ENCODE results near the gene ZNF823.

ZNF823 gene

DNA sequence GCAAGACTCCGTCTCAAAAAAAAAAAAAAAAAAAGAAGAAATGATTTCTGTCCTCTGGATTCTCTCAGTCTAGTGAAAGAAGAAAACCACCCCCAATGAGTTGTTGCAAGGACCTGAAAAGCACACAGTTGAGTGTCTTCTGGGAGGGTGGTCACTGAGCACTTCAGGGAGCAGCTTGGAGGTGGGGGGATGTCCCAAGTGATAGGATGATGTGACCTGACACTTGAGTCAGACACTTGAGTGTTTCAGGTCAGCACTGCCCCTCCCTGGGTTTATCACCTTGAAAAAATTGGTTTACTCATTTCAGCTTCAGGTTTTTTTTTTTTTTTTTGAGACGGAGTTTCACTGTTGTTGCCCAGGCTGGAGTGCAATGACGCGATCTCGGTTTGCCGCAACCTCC lies 63.2 kb downstream of the ZNF823 start:
- CTCF ChIA-PET: interaction anchor here (0.5 kb wide), 1 partner anchor 8 kb away, joined by 3 read pairs; no protein-coding TSS in a partner anchor
- TF ChIP-seq CTBP1 (IDR thresholded peaks at IDR 0.05; ENCODE audit: borderline replicate concordance) (no peak), SUZ12 (IDR thresholded peaks at IDR 0.05) (no peak)
- DNase-seq (ENCODE audit: extremely low spot score): no peak
- POLR2A ChIA-PET: no interaction called here

DNA sequence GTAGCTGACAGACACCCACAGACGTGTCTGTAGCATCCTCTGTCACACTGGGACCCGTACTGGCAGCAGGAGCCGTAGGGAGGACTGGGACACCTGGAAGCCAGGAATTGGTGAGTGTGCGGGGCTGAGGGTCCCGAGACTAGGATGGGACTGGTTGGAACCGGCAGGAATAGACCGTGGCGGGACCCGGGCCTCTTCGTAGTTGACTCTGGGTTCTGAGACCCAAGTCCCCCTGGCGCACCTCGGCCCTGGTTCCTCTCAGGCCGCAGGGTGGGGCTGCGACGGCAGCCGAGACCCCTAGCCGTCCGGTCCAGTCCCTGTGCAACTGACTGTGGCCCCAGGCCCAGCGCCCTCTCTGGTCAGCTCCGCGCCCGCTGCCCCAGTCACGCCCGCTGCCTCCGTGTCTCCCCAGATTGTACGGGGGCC lies 64.7 kb downstream of the ZNF823 start:
- no peak for DNase-seq (ENCODE audit: extremely low spot score)
- POLR2A ChIA-PET: no interaction called here
- TF ChIP-seq NFRKB (IDR thresholded peaks at IDR 0.05) (no peak), ARNT (IDR thresholded peaks at IDR 0.05) (no peak), L3MBTL2 (conservative IDR thresholded peaks at IDR 0.05) (no peak), CTBP1 (IDR thresholded peaks at IDR 0.05; ENCODE audit: borderline replicate concordance) (no peak), LEF1 (IDR thresholded peaks at IDR 0.05; ENCODE audit: borderline replicate concordance) (no peak), SUZ12 (IDR thresholded peaks at IDR 0.05) (no peak), SP1 (IDR thresholded peaks at IDR 0.05) (no peak), FOXK2 (IDR thresholded peaks at IDR 0.05) (no peak), HDGF (IDR thresholded peaks at IDR 0.05; ENCODE audit: borderline replicate concordance) (no peak), FOXA1 (IDR thresholded peaks at IDR 0.05) (no peak), ZNF384 (IDR thresholded peaks at IDR 0.05) (no peak), BHLHE40 (IDR thresholded peaks at IDR 0.05; ENCODE audit: borderline replicate concordance) (no peak), TARDBP (IDR thresholded peaks at IDR 0.05) (no peak), FOXM1 (IDR thresholded peaks at IDR 0.05; ENCODE audit: borderline replicate concordance) (no peak), ELF4 (IDR thresholded peaks at IDR 0.05) (no peak)
- TF ChIP-seq, protein P1, sequence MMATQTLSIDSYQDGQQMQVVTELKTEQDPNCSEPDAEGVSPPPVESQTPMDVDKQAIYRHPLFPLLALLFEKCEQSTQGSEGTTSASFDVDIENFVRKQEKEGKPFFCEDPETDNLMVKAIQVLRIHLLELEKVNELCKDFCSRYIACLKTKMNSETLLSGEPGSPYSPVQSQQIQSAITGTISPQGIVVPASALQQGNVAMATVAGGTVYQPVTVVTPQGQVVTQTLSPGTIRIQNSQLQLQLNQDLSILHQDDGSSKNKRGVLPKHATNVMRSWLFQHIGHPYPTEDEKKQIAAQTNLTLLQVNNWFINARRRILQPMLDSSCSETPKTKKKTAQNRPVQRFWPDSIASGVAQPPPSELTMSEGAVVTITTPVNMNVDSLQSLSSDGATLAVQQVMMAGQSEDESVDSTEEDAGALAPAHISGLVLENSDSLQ (IDR thresholded peaks at IDR 0.05): no peak
- CTCF ChIA-PET: no interaction called here

DNA sequence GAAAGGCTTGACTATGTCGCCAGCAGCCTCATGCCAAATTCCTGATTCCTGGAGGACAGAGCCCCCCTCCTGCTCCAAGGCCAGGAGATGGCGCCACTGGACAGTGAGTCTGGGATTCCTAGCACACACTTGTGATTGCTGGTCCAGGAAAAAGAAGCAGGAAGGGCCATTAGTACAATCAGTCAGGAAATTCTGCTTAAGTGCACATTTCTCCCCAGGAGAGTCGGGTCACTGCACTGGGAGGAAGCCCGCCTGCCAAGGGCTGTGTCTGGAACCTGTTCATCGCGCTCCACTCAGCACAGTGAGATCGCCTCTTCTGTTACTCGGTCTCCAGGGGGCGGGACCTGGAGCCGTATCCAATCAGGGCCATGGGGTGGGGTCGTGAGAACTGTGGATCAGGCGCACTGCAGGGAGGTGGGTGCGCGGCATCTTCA lies 65.1 kb downstream of the ZNF823 start:
- peak; percentile 23 for DNase-seq (ENCODE audit: extremely low spot score)
- CTCF ChIA-PET: no interaction called here

More for the DNA sequence above, 65.1 kb downstream of the ZNF823 start:
- POLR2A ChIA-PET: no interaction called here
- TF ChIP-seq FOXM1 (IDR thresholded peaks at IDR 0.05; ENCODE audit: borderline replicate concordance) (no peak), BHLHE40 (IDR thresholded peaks at IDR 0.05; ENCODE audit: borderline replicate concordance) (no peak), SP1 (IDR thresholded peaks at IDR 0.05) (no peak), ARNT (IDR thresholded peaks at IDR 0.05) (no peak), FOXK2 (IDR thresholded peaks at IDR 0.05) (no peak), NFRKB (IDR thresholded peaks at IDR 0.05) (no peak), ZNF384 (IDR thresholded peaks at IDR 0.05) (no peak), FOXA1 (IDR thresholded peaks at IDR 0.05) (no peak), CTBP1 (IDR thresholded peaks at IDR 0.05; ENCODE audit: borderline replicate concordance) (no peak), LEF1 (IDR thresholded peaks at IDR 0.05; ENCODE audit: borderline replicate concordance) (no peak), ELF4 (IDR thresholded peaks at IDR 0.05) (no peak), SUZ12 (IDR thresholded peaks at IDR 0.05) (no peak), TARDBP (IDR thresholded peaks at IDR 0.05) (no peak), L3MBTL2 (conservative IDR thresholded peaks at IDR 0.05) (no peak), HDGF (IDR thresholded peaks at IDR 0.05; ENCODE audit: borderline replicate concordance) (no peak)
- TF ChIP-seq, protein P1 (IDR thresholded peaks at IDR 0.05): no peak
